Embryonic facial prominence (tissue), 1 donor: ENCODE data around the gene LRRC18.

Experiments used
- DNase-seq: peaks from one replicate; pipeline ENCODE4 v3.0.0-alpha.2; 2016; ENCODE audit errors: extremely low spot score

Gene LRRC18

GRCh38 chr10:48939790-48940325 lies at the start of gene LRRC18:
TSS of gene LRRC18 (minus strand) at chr10:48939840. CDS start at chr10:48914155, 25,685 bp downstream.
- no peak for DNase-seq

- no peak for DNase-seq
Observed at GRCh38 chr10:48985621-48986158, 46.0 kb upstream of the LRRC18 start.

- DNase-seq = no peak
Observed at GRCh38 chr10:48983648-48984351, 44.2 kb upstream of the LRRC18 start.

DNA sequence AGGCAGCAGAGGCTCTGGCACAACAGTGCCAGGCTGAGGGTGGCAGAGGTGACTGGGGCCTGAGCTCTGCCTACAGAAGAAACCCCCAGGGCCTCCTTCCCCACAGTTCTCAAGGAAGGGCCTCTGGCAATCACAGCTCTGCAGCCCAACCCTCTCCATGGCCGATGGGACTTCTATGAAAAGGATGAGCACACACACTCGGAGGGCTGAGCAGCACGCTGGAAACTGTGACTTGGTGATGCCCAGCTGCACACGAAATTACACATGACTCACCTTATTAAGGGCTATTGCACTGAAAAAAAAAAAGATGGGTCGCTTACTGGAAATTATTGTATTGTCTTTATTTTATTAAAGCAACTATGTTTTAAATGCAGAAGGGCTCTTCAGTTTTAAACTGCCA lies 42.9 kb upstream of the LRRC18 start:
- no peak for DNase-seq

GRCh38 chr10:48981310-48981907 lies 41.8 kb upstream of the LRRC18 start:
- no peak for DNase-seq

DNA sequence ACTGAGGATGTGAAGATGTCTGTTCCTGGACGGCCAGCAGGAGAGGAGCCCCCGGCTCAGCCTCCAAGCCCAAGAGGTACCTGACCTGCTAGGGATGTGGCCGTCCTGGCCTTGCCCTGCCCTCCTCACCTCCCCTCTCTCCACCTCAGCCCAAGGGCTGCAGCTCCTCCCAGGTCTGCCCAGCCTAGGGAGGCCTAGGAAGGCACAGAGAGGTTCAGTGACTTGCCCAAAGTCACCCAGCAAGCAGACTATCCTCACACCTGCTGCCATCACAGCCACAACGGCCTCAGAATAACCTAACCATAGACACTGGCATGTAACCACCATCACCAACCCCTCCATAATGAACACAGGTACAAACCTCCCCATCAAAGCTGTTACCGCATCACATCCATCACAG lies 38.7 kb upstream of the LRRC18 start:
- no peak for DNase-seq

DNA sequence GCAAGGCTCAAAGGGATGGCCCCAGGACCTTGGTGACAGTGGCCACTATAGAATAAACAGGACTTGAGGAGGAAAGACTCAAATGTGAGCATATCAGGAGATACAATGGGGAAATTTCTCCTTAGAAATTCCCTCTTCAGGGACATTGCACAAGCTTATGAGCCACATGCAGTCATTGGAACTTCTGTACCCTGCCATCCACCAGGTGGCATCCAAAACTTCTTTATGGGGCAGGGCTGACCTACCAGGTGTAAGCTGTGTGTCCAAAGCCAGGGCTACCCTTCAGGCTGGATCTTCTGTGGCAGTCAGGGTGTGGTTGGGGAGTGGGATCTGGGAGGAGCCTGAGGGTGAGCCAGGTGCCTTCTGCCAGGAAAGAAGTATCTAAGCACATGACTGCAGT lies 36.6 kb upstream of the LRRC18 start:
- DNase-seq = no peak

- no peak for DNase-seq
Observed at GRCh38 chr10:48974510-48975156, 35.0 kb upstream of the LRRC18 start.

GRCh38 chr10:48973065-48973464 lies 33.4 kb upstream of the LRRC18 start:
- no peak for DNase-seq

DNA sequence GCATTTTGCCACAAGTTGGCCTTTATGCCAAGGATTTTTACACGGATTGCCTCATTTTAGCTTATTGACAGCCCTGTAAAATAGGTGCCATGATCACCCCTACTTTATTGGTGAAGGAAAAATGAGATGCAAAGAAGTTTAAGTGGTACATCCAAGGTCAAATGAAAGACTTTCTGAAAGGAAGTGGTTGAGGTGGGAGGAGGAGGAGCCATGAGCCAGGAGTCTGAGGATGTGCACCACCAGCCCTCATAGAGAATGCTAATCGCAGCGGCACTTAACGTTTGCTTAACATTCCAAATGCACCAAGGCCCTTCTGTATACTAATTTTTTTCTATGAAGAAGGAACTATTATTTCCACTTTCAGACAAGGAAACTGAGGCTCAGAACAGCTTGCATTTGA lies 31.0 kb upstream of the LRRC18 start:
- DNase-seq = no peak

DNA sequence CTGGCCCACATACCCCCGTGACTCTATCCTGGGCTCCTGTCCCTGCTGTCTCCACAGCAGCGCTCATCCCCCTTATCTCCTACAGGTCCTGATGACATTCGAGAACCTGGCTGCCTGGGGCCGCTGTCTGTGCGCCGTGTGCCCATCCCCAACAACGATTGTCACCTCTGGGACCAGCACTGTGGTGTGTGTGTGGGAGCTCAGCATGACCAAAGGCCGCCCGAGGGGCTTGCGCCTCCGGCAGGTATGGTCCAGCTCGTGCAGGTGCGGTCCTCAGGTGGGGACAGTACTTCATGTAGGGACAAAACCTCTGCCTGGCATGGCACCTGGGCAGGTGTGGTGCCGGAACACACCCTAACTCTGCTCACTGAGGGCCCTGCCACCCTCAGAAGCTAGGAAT lies 30.4 kb upstream of the LRRC18 start:
- DNase-seq = no peak

GRCh38 chr10:48968036-48968435 lies 28.4 kb upstream of the LRRC18 start:
- no peak for DNase-seq

DNA sequence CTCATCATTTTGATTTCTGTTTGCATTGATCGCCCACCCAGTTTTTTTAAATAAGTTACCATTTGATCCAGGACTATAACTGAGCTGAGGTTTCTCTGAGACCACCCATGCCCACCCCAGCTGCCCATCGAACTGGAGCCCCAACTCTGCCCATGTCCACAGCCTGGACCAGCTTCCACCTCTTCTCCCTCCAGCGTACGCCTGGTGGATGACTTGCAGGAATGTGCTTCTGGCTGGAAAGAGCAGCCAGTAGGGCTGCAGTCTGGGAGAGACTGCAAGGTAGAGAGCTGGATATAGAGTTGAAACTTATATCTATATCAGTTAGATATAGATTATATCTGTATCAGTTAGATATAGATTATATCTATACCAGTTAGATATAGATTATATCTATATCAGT lies 25.8 kb upstream of the LRRC18 start:
- no peak for DNase-seq

DNA sequence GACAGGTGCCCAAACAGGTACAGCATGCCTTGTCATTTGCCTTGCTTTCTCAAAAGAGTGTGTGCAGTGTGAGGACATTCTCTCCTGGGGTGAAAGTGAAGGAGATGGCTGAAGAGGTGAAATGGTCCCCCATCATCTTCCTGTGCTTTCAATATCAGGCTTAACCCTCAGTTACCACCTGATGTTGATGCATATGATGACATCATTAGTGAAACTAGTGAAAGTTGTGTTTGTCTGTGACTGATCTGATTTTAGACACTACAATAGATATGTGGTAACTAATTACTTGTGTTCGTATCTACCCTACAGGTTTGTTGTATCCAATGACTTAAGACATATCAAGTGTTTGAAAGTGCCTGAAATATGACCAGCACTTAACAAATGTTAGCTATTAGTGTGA lies 24.4 kb upstream of the LRRC18 start:
- no peak for DNase-seq

DNA sequence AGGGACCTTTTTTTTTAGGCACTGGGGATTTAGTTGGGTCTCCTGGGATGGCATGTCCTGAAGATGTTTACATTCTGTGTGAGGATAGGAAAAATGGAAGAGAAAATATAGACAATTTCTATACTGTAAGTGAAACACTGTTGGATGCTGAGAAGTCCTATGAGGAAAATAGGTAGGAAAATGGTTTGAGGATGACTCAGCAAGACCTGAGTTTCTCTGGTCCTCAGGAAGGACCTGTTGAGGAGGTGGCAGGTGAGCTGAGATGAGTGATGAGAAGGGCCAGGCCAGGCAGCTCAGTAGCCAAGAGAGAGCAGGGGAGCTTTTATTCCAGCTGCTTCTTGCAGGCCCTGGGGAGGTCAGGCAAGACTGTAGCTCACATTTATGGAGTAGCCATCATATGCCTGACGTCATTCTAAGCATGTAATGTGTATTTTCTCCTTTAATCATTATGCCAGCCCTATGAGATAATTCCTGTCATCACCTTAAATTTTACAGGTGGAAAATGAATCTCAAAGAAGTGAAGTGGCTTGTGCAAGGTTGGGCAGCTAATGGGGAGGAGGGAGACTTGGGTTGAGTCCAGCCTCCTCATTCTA lies 19.1 kb upstream of the LRRC18 start:
- no peak for DNase-seq

GRCh38 chr10:48957361-48958151 lies 17.9 kb upstream of the LRRC18 start:
- no peak for DNase-seq

- no peak for DNase-seq
Observed at GRCh38 chr10:48951707-48952106, 12.1 kb upstream of the LRRC18 start.

GRCh38 chr10:48948470-48949037 lies 8.9 kb upstream of the LRRC18 start:
- DNase-seq = no peak

- DNase-seq = no peak
Observed at GRCh38 chr10:48947690-48948469, 8.2 kb upstream of the LRRC18 start.

DNA sequence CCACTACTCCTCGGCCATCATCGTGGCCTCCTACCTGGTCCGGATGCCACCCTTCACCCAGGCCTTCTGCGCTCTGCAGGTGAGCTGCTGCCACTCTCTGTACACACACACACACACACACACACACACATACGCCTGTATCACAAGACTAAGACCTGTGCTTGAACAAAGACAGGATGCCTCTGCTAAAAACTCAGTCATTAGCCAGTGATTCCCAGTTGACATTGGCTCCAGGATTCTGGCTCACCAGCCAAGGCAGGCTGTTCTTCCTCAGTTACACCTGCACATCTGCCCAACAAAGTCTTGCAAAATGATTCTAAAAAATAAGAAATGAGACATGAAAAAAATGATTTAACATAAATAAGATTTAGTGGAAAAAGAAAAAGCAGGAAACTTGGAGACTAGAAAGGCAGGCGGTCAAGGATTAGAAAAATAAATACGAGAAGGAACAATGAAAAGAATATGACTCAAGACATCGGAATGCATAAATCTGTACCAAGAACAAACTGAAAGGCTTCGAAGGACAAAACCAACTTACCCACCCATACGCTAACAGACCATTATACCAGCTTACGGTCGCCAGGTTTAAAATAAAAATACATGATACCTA lies 7.4 kb upstream of the LRRC18 start:
- DNase-seq = no peak
